NCI-H510A treated with DMSO at 0.1 percent for 48 hours (cell line): ENCODE results near the gene SUFU.
A peak's percentile ranks its signal among the peaks of the same experiment; 100 is the strongest.

ENCODE experiments used
- DNase-seq: peaks from one replicate; lab custom pipeline; 2025; lab: John Stamatoyannopoulos, UW

The SUFU gene

GRCh38 chr10:102673819-102674511 lies 170.2 kb downstream of the SUFU start:
- peak; percentile 25 for DNase-seq

- no peak for DNase-seq
Observed at GRCh38 chr10:102674566-102674965, 170.8 kb downstream of the SUFU start.

GRCh38 chr10:102675011-102675665 lies 171.4 kb downstream of the SUFU start:
- no peak for DNase-seq

GRCh38 chr10:102675666-102676533 lies 172.1 kb downstream of the SUFU start:
- peak; percentile 41 for DNase-seq

GRCh38 chr10:102676534-102677315 lies 173.0 kb downstream of the SUFU start:
- DNase-seq: peak; percentile 25

- no peak for DNase-seq
Observed at GRCh38 chr10:102677331-102678067, 173.7 kb downstream of the SUFU start.

GRCh38 chr10:102678068-102678400 lies 174.3 kb downstream of the SUFU start:
- DNase-seq: peak; percentile 45

- DNase-seq: peak; percentile 97
Observed at GRCh38 chr10:102678842-102679289, 175.1 kb downstream of the SUFU start.

GRCh38 chr10:102679596-102679995 lies 175.8 kb downstream of the SUFU start:
- no peak for DNase-seq

GRCh38 chr10:102681696-102682095 lies 177.9 kb downstream of the SUFU start:
- DNase-seq: no peak

GRCh38 chr10:102682416-102682815 lies 178.6 kb downstream of the SUFU start:
- DNase-seq: peak; percentile 16

- DNase-seq: no peak
Observed at GRCh38 chr10:102682981-102683380, 179.2 kb downstream of the SUFU start.
